ENCODE measurements around the gene DAZAP2. TPM values are rescaled to one million over a fixed set of nuclear protein-coding genes. Genes with fewer than 3 reads are reported as not detected.

Gene DAZAP2
- total RNA-seq, 2 experiments from 2014 or later = 131 to 137 TPM

DNA sequence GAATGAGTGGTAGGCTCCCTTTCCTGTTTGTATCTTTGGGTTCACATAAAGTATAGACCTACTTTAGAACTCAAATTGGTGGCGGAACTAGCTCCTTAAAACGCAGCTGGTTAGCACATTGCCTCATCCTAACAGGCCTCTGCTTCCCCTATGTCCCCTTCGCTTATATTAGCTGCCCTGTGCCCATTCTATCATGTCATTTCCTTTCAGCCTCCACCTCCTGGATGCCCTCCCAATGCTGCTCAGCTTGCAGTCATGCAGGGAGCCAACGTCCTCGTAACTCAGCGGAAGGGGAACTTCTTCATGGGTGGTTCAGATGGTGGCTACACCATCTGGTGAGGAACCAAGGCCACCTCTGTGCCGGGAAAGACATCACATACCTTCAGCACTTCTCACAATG is 3.5 kb downstream of the DAZAP2 start:
- Histone ChIP-seq H3K9me2 (ENCODE audit: insufficient read depth, low read length) (no peaks in the 10 kb centered on the region), H2AFZ (ENCODE audit: low read length) (no peak overlapping the region), H3K4me3 (ENCODE audit: low read depth, low read length, poor library complexity, severe bottlenecking) (no peak overlapping the region), H3K9me3 (ENCODE audit: low read length) (no peaks in the 10 kb centered on the region), H4K20me1 (ENCODE audit: insufficient read depth, low read length) (0 out of 2 replicates have a peak, but pooled peaks cover 6% of the 10 kb centered on the region), H3K4me1 (ENCODE audit: insufficient read depth, low read length, poor library complexity, severe bottlenecking) (peaks cover 30% of the 10 kb centered on the region), H3K4me2 (ENCODE audit: low read length) (no peak overlapping the region), H3K79me2 (ENCODE audit: insufficient read depth, low read depth, low read length) (peaks cover 17% of the 10 kb centered on the region), H3K36me3 (ENCODE audit: insufficient read depth, low read length) (peaks cover 43% of the 10 kb centered on the region), H3K27ac (ENCODE audit: low read depth, low read length, poor library complexity, severe bottlenecking) (no peak overlapping the region)
- POLR2A ChIA-PET = no interaction called here
- BruUV-seq (replicated peaks) = no TSS peak
- CTCF ChIA-PET (ENCODE audit: unreplicated experiment) = no interaction called here
- intact Hi-C loops (cut with micrococcal nuclease; ENCODE audit: unreplicated experiment) = no loop called here
- no peak for DNase-seq (ENCODE audit: low spot score)
- TF ChIP-seq, protein P1, sequence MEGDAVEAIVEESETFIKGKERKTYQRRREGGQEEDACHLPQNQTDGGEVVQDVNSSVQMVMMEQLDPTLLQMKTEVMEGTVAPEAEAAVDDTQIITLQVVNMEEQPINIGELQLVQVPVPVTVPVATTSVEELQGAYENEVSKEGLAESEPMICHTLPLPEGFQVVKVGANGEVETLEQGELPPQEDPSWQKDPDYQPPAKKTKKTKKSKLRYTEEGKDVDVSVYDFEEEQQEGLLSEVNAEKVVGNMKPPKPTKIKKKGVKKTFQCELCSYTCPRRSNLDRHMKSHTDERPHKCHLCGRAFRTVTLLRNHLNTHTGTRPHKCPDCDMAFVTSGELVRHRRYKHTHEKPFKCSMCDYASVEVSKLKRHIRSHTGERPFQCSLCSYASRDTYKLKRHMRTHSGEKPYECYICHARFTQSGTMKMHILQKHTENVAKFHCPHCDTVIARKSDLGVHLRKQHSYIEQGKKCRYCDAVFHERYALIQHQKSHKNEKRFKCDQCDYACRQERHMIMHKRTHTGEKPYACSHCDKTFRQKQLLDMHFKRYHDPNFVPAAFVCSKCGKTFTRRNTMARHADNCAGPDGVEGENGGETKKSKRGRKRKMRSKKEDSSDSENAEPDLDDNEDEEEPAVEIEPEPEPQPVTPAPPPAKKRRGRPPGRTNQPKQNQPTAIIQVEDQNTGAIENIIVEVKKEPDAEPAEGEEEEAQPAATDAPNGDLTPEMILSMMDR (conservative IDR thresholded peaks at IDR 0.05; ENCODE audit: low read length) = no peak
- no peak for TF ChIP-seq EZH2phosphoT487 (IDR thresholded peaks at IDR 0.05; ENCODE audit: borderline replicate concordance, low read depth, low read length)

DNA sequence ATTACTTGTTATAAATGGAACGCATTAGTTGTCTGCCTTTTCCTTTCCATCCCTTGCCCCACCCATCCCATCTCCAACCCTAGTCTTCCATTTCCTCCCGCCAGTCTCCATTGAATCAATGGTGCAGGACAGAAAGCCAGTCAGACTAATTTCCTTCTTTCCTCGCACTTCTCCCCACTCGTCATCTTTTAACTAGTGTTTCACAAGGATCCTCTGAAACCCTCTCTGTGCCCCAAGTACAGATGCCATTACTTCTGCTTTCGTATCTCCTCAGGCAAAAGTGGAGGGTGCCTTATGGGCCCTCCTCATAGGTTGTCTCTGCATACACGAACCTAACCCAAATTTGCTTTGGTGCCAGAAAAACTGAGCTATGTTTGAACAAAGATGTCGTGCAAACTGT is 4.2 kb downstream of the DAZAP2 start:
- intact Hi-C loops (cut with micrococcal nuclease; ENCODE audit: unreplicated experiment) = no loop called here
- no peaks in the 10 kb centered on the region for H3K9me2 ChIP-seq (ENCODE audit: insufficient read depth, low read length)
- H3K4me3 ChIP-seq (ENCODE audit: low read depth, low read length, poor library complexity, severe bottlenecking) = no peak overlapping the region
- H3K4me1 ChIP-seq (ENCODE audit: insufficient read depth, low read length, poor library complexity, severe bottlenecking) = peaks cover 33% of the 10 kb centered on the region
- H3K27ac ChIP-seq (ENCODE audit: low read depth, low read length, poor library complexity, severe bottlenecking) = no peak overlapping the region
- H3K9me3 ChIP-seq (ENCODE audit: low read length) = no peaks in the 10 kb centered on the region
- H4K20me1 ChIP-seq (ENCODE audit: insufficient read depth, low read length) = 0 out of 2 replicates have a peak, but pooled peaks cover 6% of the 10 kb centered on the region
- DNase-seq (ENCODE audit: low spot score) = no peak
- H2AFZ ChIP-seq (ENCODE audit: low read length) = no peak overlapping the region
- BruUV-seq (replicated peaks) = TSS peak; percentile 49
- H3K79me2 ChIP-seq (ENCODE audit: insufficient read depth, low read depth, low read length) = peaks cover 17% of the 10 kb centered on the region
- H3K36me3 ChIP-seq (ENCODE audit: insufficient read depth, low read length) = peaks cover 43% of the 10 kb centered on the region
- H3K4me2 ChIP-seq (ENCODE audit: low read length) = no peak overlapping the region
- ChIA-PET CTCF (ENCODE audit: unreplicated experiment) (interaction anchor here (1.0 kb wide), 1 partner anchor 12 kb away, joined by 3 read pairs; no protein-coding TSS in a partner anchor), POLR2A (interaction anchor here (0.7 kb wide), 1 partner anchor 20 kb away, joined by 5 read pairs; no protein-coding TSS in a partner anchor)
- TF ChIP-seq, protein P1 (conservative IDR thresholded peaks at IDR 0.05; ENCODE audit: low read length) = no peak
- no peak for TF ChIP-seq EZH2phosphoT487 (IDR thresholded peaks at IDR 0.05; ENCODE audit: borderline replicate concordance, low read depth, low read length)

DNA sequence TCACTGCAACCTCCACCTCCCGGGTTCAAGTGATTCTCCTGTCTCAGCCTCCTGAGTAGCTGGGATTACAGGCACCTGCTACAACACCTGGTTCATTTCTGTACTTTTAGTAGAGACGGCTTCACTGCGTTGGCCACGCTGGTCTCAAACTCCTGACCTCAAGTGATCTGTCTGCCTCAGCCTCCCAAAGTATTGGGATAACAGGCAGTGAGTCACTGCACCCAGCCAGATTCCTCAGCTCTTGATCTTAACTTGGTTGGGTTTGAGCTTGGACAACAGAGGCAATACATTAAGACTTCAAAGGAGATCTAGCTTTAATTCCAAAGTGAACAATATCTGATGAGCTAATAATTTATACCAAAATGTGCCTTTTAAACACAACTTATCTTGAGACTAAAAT is 5.6 kb downstream of the DAZAP2 start:
- no peak overlapping the region for H2AFZ ChIP-seq (ENCODE audit: low read length)
- H4K20me1 ChIP-seq (ENCODE audit: insufficient read depth, low read length) = 0 out of 2 replicates have a peak, but pooled peaks cover 6% of the 10 kb centered on the region
- ChIA-PET CTCF (ENCODE audit: unreplicated experiment) (interaction anchor here (1.0 kb wide), 1 partner anchor 10 kb away, joined by 3 read pairs; no protein-coding TSS in a partner anchor), POLR2A (interaction anchor here (0.8 to 1.1 kb wide), 3 partner anchors 9 to 25 kb away, joined by 3 to 4 read pairs (median 4); no protein-coding TSS in a partner anchor)
- H3K27ac ChIP-seq (ENCODE audit: low read depth, low read length, poor library complexity, severe bottlenecking) = no peak overlapping the region
- H3K4me2 ChIP-seq (ENCODE audit: low read length) = no peak overlapping the region
- H3K79me2 ChIP-seq (ENCODE audit: insufficient read depth, low read depth, low read length) = peaks cover 16% of the 10 kb centered on the region
- no peaks in the 10 kb centered on the region for H3K9me2 ChIP-seq (ENCODE audit: insufficient read depth, low read length)
- TF ChIP-seq EZH2phosphoT487 (IDR thresholded peaks at IDR 0.05; ENCODE audit: borderline replicate concordance, low read depth, low read length) = no peak
- TF ChIP-seq, protein P1 (conservative IDR thresholded peaks at IDR 0.05; ENCODE audit: low read length) = no peak
- DNase-seq (ENCODE audit: low spot score) = no peak
- no peaks in the 10 kb centered on the region for H3K9me3 ChIP-seq (ENCODE audit: low read length)
- no peak overlapping the region for H3K4me3 ChIP-seq (ENCODE audit: low read depth, low read length, poor library complexity, severe bottlenecking)
- intact Hi-C loops (cut with micrococcal nuclease; ENCODE audit: unreplicated experiment) = no loop called here
- BruUV-seq (replicated peaks) = no TSS peak
- H3K36me3 ChIP-seq (ENCODE audit: insufficient read depth, low read length) = peaks cover 43% of the 10 kb centered on the region
- peaks cover 29% of the 10 kb centered on the region for H3K4me1 ChIP-seq (ENCODE audit: insufficient read depth, low read length, poor library complexity, severe bottlenecking)

All from OCI-LY7 (cell line).